Astrocyte (in vitro differentiated cells and primary cell): ENCODE measurements around the gene LTA. TPM values are rescaled to one million over a fixed set of nuclear protein-coding genes. Genes with fewer than 3 reads are reported as not detected.
A peak's percentile ranks its signal among the peaks of the same experiment; 100 is the strongest.

ENCODE experiments used
- DNase-seq: peaks from one replicate; pipeline ENCODE4 v3.0.0-alpha.2; 2010; ENCODE audit warnings: low read depth
- FAIRE-seq: peaks from 2 replicates; lab custom pipeline; 2011; peaks lifted over from hg19 to GRCh38; lab: Jason Lieb, UNC
- H2AFZ ChIP-seq: 2 replicates; pipeline ENCODE4 v1.6.0; 2012; ENCODE audit warnings: low read depth, low read length, inconsistent platforms
- H3K27ac ChIP-seq: 2 replicates; pipeline ENCODE4 v1.5.1; 2011; ENCODE audit warnings: low read depth, low read length, inconsistent platforms
- H3K27me3 ChIP-seq: 2 replicates; pipeline ENCODE4 v1.6.0; 2011; ENCODE audit warnings: low read length, inconsistent platforms; ENCODE audit not compliant: insufficient read depth
- H3K36me3 ChIP-seq: 2 replicates; pipeline ENCODE4 v1.5.1; 2011; ENCODE audit warnings: low read length, inconsistent platforms; ENCODE audit not compliant: insufficient read depth
- H3K4me1 ChIP-seq: 2 replicates; pipeline ENCODE4 v1.5.1; 2011; ENCODE audit warnings: low read length, inconsistent platforms; ENCODE audit not compliant: insufficient read depth
- H3K4me2 ChIP-seq: 2 replicates; pipeline ENCODE4 v1.6.0; 2012; ENCODE audit warnings: low read length, inconsistent platforms
- H3K4me3 ChIP-seq: 2 replicates; pipeline ENCODE4 v1.5.1; 2011; ENCODE audit warnings: low read depth, mild to moderate bottlenecking, low read length, inconsistent platforms; ENCODE audit not compliant: insufficient read depth
- H3K79me2 ChIP-seq: 2 replicates; pipeline ENCODE4 v1.6.0; 2012; ENCODE audit warnings: mild to moderate bottlenecking, low read length, inconsistent platforms; ENCODE audit not compliant: insufficient read depth
- H3K9ac ChIP-seq: 2 replicates; pipeline ENCODE4 v1.6.0; 2012; ENCODE audit warnings: mild to moderate bottlenecking, low read length, inconsistent platforms
- H3K9me3 ChIP-seq: 2 replicates; pipeline ENCODE4 v1.5.1; 2012; ENCODE audit warnings: low read depth, mild to moderate bottlenecking, low read length, inconsistent platforms; ENCODE audit not compliant: insufficient read depth
- H4K20me1 ChIP-seq: 2 replicates; pipeline ENCODE4 v1.6.0; 2012; ENCODE audit warnings: low read length, inconsistent platforms; ENCODE audit not compliant: insufficient read depth
- H3K27ac Mint-ChIP-seq: one replicate; pipeline ENCODE4 v1.8.0; 2021; ENCODE audit warnings: mild to moderate bottlenecking, mixed read lengths; ENCODE audit not compliant: unreplicated experiment
- H3K27me3 Mint-ChIP-seq: one replicate; pipeline ENCODE4 v1.8.0; 2021; ENCODE audit warnings: low read depth, mixed read lengths; ENCODE audit not compliant: unreplicated experiment
- H3K36me3 Mint-ChIP-seq: one replicate; pipeline ENCODE4 v1.8.0; 2021; ENCODE audit warnings: low read depth, mixed read lengths; ENCODE audit not compliant: unreplicated experiment
- H3K4me1 Mint-ChIP-seq: one replicate; pipeline ENCODE4 v1.8.0; 2021; ENCODE audit warnings: low read depth, mixed read lengths; ENCODE audit not compliant: unreplicated experiment
- H3K4me3 Mint-ChIP-seq: one replicate; pipeline ENCODE4 v1.8.0; 2021; ENCODE audit warnings: mild to moderate bottlenecking, moderate library complexity, mixed read lengths; ENCODE audit not compliant: unreplicated experiment
- H3K9me3 Mint-ChIP-seq: one replicate; pipeline ENCODE4 v1.8.0; 2021; ENCODE audit warnings: mild to moderate bottlenecking, mixed read lengths; ENCODE audit not compliant: unreplicated experiment
- CTCF ChIP-seq: IDR thresholded peaks from 2 replicates; pipeline ENCODE4 v1.5.1; 2011; ENCODE audit warnings: low read depth, mild to moderate bottlenecking, inconsistent platforms, low read length, moderate library complexity; ENCODE audit not compliant: insufficient read depth
- EZH2 ChIP-seq: IDR thresholded peaks from 2 replicates; pipeline ENCODE4 v1.6.1; 2012; ENCODE audit warnings: mild to moderate bottlenecking, low read length, inconsistent platforms; ENCODE audit not compliant: insufficient read depth
- total RNA-seq: library from RNA; stranded (reverse); gene quantifications from 2 replicates; pipeline ENCODE4 v1.2.1, GENCODE V29; 2021

The LTA gene
- total RNA-seq, 1 donor from 2014 or later = not detected

- DNase-seq (peak; percentile 46), FAIRE-seq (no peak)
- no peaks in the 10 kb centered on the region for H3K27me3 ChIP-seq
- H3K4me1 Mint-ChIP-seq = peaks cover 36% of the 10 kb centered on the region
- H3K4me3 Mint-ChIP-seq = peak overlapping the region; percentile 51
- peak overlapping the region; percentile 72 for H3K4me2 ChIP-seq
- peaks cover 4% of the 10 kb centered on the region for H3K79me2 ChIP-seq
- no peak for TF ChIP-seq EZH2
- TF ChIP-seq CTCF = no peak
- H3K36me3 ChIP-seq = peaks cover 4% of the 10 kb centered on the region
- H3K9me3 ChIP-seq = no peaks in the 10 kb centered on the region
- H3K4me1 ChIP-seq = peaks cover 29% of the 10 kb centered on the region
- peaks cover 2% of the 10 kb centered on the region for H3K9me3 Mint-ChIP-seq
- no peak overlapping the region for H3K4me3 ChIP-seq
- peak overlapping the region; percentile 40 for H3K9ac ChIP-seq
- H4K20me1 ChIP-seq = no peaks in the 10 kb centered on the region
- peaks cover 21% of the 10 kb centered on the region for H3K36me3 Mint-ChIP-seq
- H3K27me3 Mint-ChIP-seq = no peaks in the 10 kb centered on the region
- H3K27ac ChIP-seq = peak overlapping the region; percentile 61
- H2AFZ ChIP-seq = peak overlapping the region; percentile 24
- H3K27ac Mint-ChIP-seq = peak overlapping the region; percentile 96
Observed at GRCh38 chr6:31559958-31560696, 12.0 kb upstream of the LTA start.

- FAIRE-seq (no peak), DNase-seq (no peak)
- peaks cover 4% of the 10 kb centered on the region for H3K79me2 ChIP-seq
- H3K27me3 ChIP-seq = no peaks in the 10 kb centered on the region
- peak overlapping the region; percentile 61 for H3K27ac ChIP-seq
- H3K36me3 ChIP-seq = peaks cover 4% of the 10 kb centered on the region
- no peaks in the 10 kb centered on the region for H4K20me1 ChIP-seq
- H3K4me3 ChIP-seq = no peak overlapping the region
- peak overlapping the region; percentile 40 for H3K9ac ChIP-seq
- no peaks in the 10 kb centered on the region for H3K9me3 ChIP-seq
- H3K4me2 ChIP-seq = peak overlapping the region; percentile 72
- peaks cover 2% of the 10 kb centered on the region for H3K27me3 Mint-ChIP-seq
- peak overlapping the region; percentile 79 for H3K27ac Mint-ChIP-seq
- peaks cover 36% of the 10 kb centered on the region for H3K4me1 Mint-ChIP-seq
- peak overlapping the region; percentile 51 for H3K4me3 Mint-ChIP-seq
- no peak overlapping the region for H2AFZ ChIP-seq
- peaks cover 21% of the 10 kb centered on the region for H3K36me3 Mint-ChIP-seq
- peaks cover 29% of the 10 kb centered on the region for H3K4me1 ChIP-seq
- H3K9me3 Mint-ChIP-seq = peaks cover 2% of the 10 kb centered on the region
- TF ChIP-seq EZH2 (no peak), CTCF (no peak)
Observed at GRCh38 chr6:31560697-31561058, 11.4 kb upstream of the LTA start.
